ENCODE results near the gene CFL2. TPM values are rescaled to one million over a fixed set of nuclear protein-coding genes. Genes with fewer than 3 reads are reported as not detected.

Gene CFL2
- total RNA-seq, 2 donors from 2014 or later = 10.9 to 32.3 TPM

DNA sequence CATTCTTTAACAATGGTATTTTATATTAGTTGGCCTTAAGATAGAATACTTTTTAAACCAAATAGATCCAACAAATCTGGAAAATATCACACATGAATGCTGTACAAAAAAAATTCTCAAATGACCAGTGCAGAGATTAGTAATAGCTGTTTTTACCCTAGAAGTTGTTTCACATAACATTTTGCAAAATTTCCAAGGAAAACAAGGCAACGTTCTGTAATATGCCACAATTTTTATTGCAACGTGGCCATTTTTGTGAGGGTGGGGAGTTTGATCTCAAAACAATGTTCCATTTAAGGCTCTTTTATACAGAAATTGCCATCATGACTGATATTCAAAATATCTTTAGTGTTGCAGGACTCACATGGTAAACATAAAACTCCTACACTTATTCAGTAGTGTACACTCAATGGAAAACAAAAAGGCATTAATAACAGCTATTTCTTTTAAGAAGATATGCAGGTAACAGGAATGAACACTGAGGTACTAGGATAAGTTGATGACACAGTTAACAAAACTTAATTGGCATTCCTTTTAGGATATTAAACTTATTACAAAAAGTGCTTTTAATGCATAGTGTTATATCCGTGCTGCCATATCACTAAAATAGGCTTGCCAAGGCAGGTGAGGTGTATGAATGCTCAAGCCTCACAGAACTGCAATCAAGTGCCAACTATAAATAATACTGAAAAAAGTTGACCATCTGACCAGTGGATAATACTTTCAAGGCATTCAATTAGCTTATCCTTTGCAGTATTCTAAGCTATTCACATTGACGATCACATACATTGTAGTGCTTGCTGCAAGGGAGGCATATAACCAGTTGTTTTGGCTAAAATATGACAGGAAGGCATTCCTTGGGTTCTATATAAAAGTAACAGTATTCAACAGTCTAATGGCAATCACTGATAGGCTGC, 2.3 kb downstream of the CFL2 start:
- 80% methylated on average over 4 of the region's 4 CpGs for WGBS, 2 donors
- Histone ChIP-seq H3K4me3 (no peak overlapping the region), H3K27me3 (no peaks in the 10 kb centered on the region), H3K27ac (peak overlapping the region in 1 of 4 donors; percentile 97), H3K9me3 (no peaks in the 10 kb centered on the region), H3K36me3 (replicated peaks in 1 of 2; ENCODE audit: insufficient read depth in 1 of 2, low read depth in 2 of 2) (peaks cover 0 to 7% of the 10 kb centered on the region in 2 donors), H3K4me1 (peaks cover 30% of the 10 kb centered on the region)
- TF ChIP-seq, protein P1, sequence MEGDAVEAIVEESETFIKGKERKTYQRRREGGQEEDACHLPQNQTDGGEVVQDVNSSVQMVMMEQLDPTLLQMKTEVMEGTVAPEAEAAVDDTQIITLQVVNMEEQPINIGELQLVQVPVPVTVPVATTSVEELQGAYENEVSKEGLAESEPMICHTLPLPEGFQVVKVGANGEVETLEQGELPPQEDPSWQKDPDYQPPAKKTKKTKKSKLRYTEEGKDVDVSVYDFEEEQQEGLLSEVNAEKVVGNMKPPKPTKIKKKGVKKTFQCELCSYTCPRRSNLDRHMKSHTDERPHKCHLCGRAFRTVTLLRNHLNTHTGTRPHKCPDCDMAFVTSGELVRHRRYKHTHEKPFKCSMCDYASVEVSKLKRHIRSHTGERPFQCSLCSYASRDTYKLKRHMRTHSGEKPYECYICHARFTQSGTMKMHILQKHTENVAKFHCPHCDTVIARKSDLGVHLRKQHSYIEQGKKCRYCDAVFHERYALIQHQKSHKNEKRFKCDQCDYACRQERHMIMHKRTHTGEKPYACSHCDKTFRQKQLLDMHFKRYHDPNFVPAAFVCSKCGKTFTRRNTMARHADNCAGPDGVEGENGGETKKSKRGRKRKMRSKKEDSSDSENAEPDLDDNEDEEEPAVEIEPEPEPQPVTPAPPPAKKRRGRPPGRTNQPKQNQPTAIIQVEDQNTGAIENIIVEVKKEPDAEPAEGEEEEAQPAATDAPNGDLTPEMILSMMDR (IDR thresholded peaks at IDR 0.05) = no peak
- TF ChIP-seq POLR2A (IDR thresholded peaks at IDR 0.05) = no peak
- ATAC-seq (no peak), DNase-seq (no peak)
- intact Hi-C loops (cut with DNase I) = no loop called here

DNA sequence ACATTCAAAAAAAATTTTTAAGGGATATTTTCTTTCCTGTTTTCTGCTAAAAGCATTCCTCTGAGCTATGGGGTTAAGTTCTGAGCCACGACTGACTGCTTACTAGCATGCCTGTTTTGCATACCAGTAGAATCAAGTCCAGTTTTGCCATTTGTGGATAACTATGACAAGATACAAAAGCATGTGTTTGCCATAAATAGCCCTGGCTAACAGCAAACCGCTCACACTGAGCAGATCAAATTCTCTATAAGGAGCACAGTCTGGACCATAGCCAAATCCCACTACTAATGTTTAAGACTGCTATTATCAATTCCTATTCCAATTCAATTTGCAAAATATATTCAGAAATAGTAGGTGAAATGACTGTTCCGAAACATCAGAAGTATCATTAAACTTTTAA, 3.2 kb downstream of the CFL2 start:
- TF ChIP-seq POLR2A (IDR thresholded peaks at IDR 0.05) = no peak
- TF ChIP-seq, protein P1 (IDR thresholded peaks at IDR 0.05) = no peak
- Histone ChIP-seq H3K27ac (peak overlapping the region in 2 of 4 donors; percentile 22 to 53), H3K9me3 (no peaks in the 10 kb centered on the region), H3K36me3 (replicated peaks in 1 of 2; ENCODE audit: insufficient read depth in 1 of 2, low read depth in 2 of 2) (peaks cover 0 to 7% of the 10 kb centered on the region in 2 donors), H3K27me3 (no peaks in the 10 kb centered on the region), H3K4me3 (no peak overlapping the region), H3K4me1 (peaks cover 30% of the 10 kb centered on the region)
- ATAC-seq (no peak), DNase-seq (peak in 1 of 4 donors; percentile 4)
- intact Hi-C loops (cut with DNase I) = no loop called here
- 54 to 56% methylated on average over 3 of the region's 3 CpGs for whole genome bisulfite sequencing, 2 donors

DNA sequence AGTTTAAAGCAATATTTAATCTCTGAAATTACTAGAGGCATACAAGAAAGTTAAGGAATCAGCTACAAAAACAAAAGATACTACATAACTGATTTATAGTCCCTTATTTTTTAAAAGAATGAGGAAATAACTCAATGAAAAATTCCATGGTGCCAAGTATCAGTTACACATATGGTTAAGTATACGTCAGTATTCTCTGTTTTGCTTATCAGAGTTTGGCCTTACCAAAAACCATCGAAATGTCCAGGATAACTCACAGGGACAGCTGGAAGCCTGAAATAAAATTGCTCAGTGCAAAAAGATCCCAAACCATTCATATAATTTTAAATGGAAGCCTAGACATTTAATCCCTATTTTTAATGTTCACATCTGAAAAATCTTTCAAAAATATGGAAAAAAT, 3.6 kb downstream of the CFL2 start:
- no peak for TF ChIP-seq POLR2A (IDR thresholded peaks at IDR 0.05)
- TF ChIP-seq, protein P1 (IDR thresholded peaks at IDR 0.05) = no peak
- 22 to 29% methylated on average over 2 of the region's 2 CpGs for WGBS, 2 donors
- DNase-seq (no peak), ATAC-seq (no peak)
- intact Hi-C loops (cut with DNase I) = no loop called here
- Histone ChIP-seq H3K9me3 (no peaks in the 10 kb centered on the region), H3K36me3 (replicated peaks in 1 of 2; ENCODE audit: insufficient read depth in 1 of 2, low read depth in 2 of 2) (peaks cover 0 to 7% of the 10 kb centered on the region in 2 donors), H3K4me3 (no peak overlapping the region), H3K27me3 (no peaks in the 10 kb centered on the region), H3K4me1 (peaks cover 30% of the 10 kb centered on the region), H3K27ac (peak overlapping the region in 2 of 4 donors; percentile 22 to 53)

DNA sequence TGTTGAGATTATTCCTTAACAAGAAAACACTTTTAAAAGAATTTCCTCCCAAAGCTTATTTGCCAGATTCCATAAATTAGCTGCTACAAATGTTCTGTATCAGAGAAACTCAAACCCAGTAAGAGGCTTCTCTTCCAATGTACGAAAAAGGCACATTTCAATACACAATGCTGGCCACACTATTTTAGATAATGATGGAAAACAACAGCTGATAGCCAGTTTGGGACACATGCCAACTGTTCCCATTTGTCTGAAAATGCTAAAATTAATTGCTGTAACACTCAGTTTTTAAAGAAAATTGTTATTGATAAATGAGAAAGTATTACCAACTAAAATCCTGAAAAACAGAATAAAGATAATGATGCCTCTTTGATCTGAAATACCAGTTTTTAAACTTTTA, 4.4 kb downstream of the CFL2 start:
- H3K27me3 ChIP-seq = no peaks in the 10 kb centered on the region
- no peaks in the 10 kb centered on the region for H3K9me3 ChIP-seq
- peaks cover 0 to 7% of the 10 kb centered on the region in 2 donors for H3K36me3 ChIP-seq (replicated peaks in 1 of 2; ENCODE audit: insufficient read depth in 1 of 2, low read depth in 2 of 2)
- peak overlapping the region in 2 of 4 donors; percentile 12 to 22 for H3K27ac ChIP-seq
- 10 to 23% methylated on average over 1 of the region's 1 CpG for WGBS, 2 donors
- no peak overlapping the region for H3K4me3 ChIP-seq
- no peak for DNase-seq
- intact Hi-C loops (cut with DNase I) = no loop called here
- ATAC-seq = no peak
- peaks cover 24% of the 10 kb centered on the region for H3K4me1 ChIP-seq
- TF ChIP-seq POLR2A (IDR thresholded peaks at IDR 0.05) = no peak
- TF ChIP-seq, protein P1 (IDR thresholded peaks at IDR 0.05) = no peak

Data from body of pancreas (tissue), 4 donors.